ENCODE results near the gene PDCL3. TPM values are rescaled to one million over a fixed set of nuclear protein-coding genes. Genes with fewer than 3 reads are reported as not detected.

PDCL3 gene
- total RNA-seq, 1 experiment from 2014 or later: 22.1 TPM

GRCh38 chr2:100599566-100599965, 36.8 kb downstream of the PDCL3 start:
- ATAC-seq: no peak
- no peaks in the 10 kb centered on the region for H3K36me3 Mint-ChIP-seq
- ChIA-PET CTCF (no interaction called here), POLR2A (no interaction called here)
- DNase-seq (ENCODE audit: low spot score): no peak
- H3K4me1 Mint-ChIP-seq: peaks cover 16% of the 10 kb centered on the region
- TF ChIP-seq, protein P1, sequence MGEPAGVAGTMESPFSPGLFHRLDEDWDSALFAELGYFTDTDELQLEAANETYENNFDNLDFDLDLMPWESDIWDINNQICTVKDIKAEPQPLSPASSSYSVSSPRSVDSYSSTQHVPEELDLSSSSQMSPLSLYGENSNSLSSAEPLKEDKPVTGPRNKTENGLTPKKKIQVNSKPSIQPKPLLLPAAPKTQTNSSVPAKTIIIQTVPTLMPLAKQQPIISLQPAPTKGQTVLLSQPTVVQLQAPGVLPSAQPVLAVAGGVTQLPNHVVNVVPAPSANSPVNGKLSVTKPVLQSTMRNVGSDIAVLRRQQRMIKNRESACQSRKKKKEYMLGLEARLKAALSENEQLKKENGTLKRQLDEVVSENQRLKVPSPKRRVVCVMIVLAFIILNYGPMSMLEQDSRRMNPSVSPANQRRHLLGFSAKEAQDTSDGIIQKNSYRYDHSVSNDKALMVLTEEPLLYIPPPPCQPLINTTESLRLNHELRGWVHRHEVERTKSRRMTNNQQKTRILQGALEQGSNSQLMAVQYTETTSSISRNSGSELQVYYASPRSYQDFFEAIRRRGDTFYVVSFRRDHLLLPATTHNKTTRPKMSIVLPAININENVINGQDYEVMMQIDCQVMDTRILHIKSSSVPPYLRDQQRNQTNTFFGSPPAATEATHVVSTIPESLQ (CRISPR knock-in tag; IDR thresholded peaks at IDR 0.05): no peak
- TF ChIP-seq MYBL2 (CRISPR knock-in tag; IDR thresholded peaks at IDR 0.05): no peak
- TF ChIP-seq, protein P2, sequence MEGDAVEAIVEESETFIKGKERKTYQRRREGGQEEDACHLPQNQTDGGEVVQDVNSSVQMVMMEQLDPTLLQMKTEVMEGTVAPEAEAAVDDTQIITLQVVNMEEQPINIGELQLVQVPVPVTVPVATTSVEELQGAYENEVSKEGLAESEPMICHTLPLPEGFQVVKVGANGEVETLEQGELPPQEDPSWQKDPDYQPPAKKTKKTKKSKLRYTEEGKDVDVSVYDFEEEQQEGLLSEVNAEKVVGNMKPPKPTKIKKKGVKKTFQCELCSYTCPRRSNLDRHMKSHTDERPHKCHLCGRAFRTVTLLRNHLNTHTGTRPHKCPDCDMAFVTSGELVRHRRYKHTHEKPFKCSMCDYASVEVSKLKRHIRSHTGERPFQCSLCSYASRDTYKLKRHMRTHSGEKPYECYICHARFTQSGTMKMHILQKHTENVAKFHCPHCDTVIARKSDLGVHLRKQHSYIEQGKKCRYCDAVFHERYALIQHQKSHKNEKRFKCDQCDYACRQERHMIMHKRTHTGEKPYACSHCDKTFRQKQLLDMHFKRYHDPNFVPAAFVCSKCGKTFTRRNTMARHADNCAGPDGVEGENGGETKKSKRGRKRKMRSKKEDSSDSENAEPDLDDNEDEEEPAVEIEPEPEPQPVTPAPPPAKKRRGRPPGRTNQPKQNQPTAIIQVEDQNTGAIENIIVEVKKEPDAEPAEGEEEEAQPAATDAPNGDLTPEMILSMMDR (IDR thresholded peaks at IDR 0.05): no peak
- no peak for TF ChIP-seq E2F4 (CRISPR knock-in tag; IDR thresholded peaks at IDR 0.05; ENCODE audit: borderline replicate concordance, low read depth)
- no peak for TF ChIP-seq FOXP4 (CRISPR knock-in tag; IDR thresholded peaks at IDR 0.05)
- TF ChIP-seq TCF7 (CRISPR knock-in tag; IDR thresholded peaks at IDR 0.05; ENCODE audit: low read depth): no peak
- no peaks in the 10 kb centered on the region for H3K27me3 Mint-ChIP-seq (ENCODE audit: low read depth)
- no peak overlapping the region for H3K4me3 Mint-ChIP-seq
- H3K9me3 Mint-ChIP-seq: peaks cover 4% of the 10 kb centered on the region; the same call in 1 of the 2 replicates
- no peak overlapping the region for H3K27ac Mint-ChIP-seq

- H3K27me3 Mint-ChIP-seq (ENCODE audit: low read depth): no peaks in the 10 kb centered on the region
- no peak overlapping the region for H3K27ac Mint-ChIP-seq
- no peak overlapping the region for H3K4me3 Mint-ChIP-seq
- peaks cover 4% of the 10 kb centered on the region; the same call in 1 of the 2 replicates for H3K9me3 Mint-ChIP-seq
- TF ChIP-seq KAT7 (CRISPR knock-in tag; IDR thresholded peaks at IDR 0.05; ENCODE audit: borderline replicate concordance) (no peak), ERG (CRISPR knock-in tag; IDR thresholded peaks at IDR 0.05) (no peak), FOXK1 (CRISPR knock-in tag; IDR thresholded peaks at IDR 0.05) (no peak), ZNF425 (CRISPR knock-in tag; conservative IDR thresholded peaks at IDR 0.05) (no peak), RORB (CRISPR knock-in tag; IDR thresholded peaks at IDR 0.05) (no peak)
- TF ChIP-seq, protein P3, sequence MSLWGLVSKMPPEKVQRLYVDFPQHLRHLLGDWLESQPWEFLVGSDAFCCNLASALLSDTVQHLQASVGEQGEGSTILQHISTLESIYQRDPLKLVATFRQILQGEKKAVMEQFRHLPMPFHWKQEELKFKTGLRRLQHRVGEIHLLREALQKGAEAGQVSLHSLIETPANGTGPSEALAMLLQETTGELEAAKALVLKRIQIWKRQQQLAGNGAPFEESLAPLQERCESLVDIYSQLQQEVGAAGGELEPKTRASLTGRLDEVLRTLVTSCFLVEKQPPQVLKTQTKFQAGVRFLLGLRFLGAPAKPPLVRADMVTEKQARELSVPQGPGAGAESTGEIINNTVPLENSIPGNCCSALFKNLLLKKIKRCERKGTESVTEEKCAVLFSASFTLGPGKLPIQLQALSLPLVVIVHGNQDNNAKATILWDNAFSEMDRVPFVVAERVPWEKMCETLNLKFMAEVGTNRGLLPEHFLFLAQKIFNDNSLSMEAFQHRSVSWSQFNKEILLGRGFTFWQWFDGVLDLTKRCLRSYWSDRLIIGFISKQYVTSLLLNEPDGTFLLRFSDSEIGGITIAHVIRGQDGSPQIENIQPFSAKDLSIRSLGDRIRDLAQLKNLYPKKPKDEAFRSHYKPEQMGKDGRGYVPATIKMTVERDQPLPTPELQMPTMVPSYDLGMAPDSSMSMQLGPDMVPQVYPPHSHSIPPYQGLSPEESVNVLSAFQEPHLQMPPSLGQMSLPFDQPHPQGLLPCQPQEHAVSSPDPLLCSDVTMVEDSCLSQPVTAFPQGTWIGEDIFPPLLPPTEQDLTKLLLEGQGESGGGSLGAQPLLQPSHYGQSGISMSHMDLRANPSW (CRISPR knock-in tag; conservative IDR thresholded peaks at IDR 0.05; ENCODE audit: low read depth): no peak
- ATAC-seq: no peak
- ChIA-PET CTCF (interaction anchor here (0.7 to 1.9 kb wide), 4 partner anchors 41 to 898 kb away, joined by 3 to 4 read pairs (median 4); no protein-coding TSS in a partner anchor), POLR2A (interaction anchor here (0.7 kb wide), 1 partner anchor 38 kb away, joined by 9 read pairs; no protein-coding TSS in a partner anchor)
- peaks cover 18% of the 10 kb centered on the region for H3K4me1 Mint-ChIP-seq
- DNase-seq (ENCODE audit: low spot score): no peak
- H3K36me3 Mint-ChIP-seq: no peaks in the 10 kb centered on the region
Measured at GRCh38 chr2:100601661-100602060, 38.9 kb downstream of the PDCL3 start.
